Left colon (tissue), 2 donors: Measurements from ENCODE around the gene CACNB3. TPM values are rescaled to one million over a fixed set of nuclear protein-coding genes. Genes with fewer than 3 reads are reported as not detected.
"Not testable (repeated sequence)": the region's sequence is repeated elsewhere in the genome, so short reads cannot be mapped to it uniquely, and the experiment has no call there.

Experiments
- ATAC-seq: fragments of 200-7000 bp; cut with Tn5 transposase; one replicate; pipeline ENCODE4 v1.9.1; 2020; ENCODE audit warnings: mild to moderate bottlenecking, moderate library complexity
- DNase-seq, 2 donors: peaks; one replicate each; pipeline ENCODE4 v3.0.0-alpha.2; 2020
- intact Hi-C, 2 donors: fragments of 100-400 bp; cut with DNase I in 1 of 2; cut with micrococcal nuclease in 1 of 2; formaldehyde crosslinking; loops; one replicate each; pipeline versions ENCODE4 v1.11.2 to v1.14.0; 2022; cut with DNase I, micrococcal nuclease
- total RNA-seq, 2 donors: library from RNA; stranded (reverse); fragmentation: NEBNext Ultra II Directional; extraction: Animal tissue kit (Norgen Biotek cat#: 25700); gene quantifications; one replicate each; pipeline ENCODE4 v1.2.1, GENCODE V29; 2021
- donor health status: DM: no; HTN: no; CAD: no.
- donor health status: DM: yes; HTN: yes; CAD: no.

Gene CACNB3
- total RNA-seq, 2 donors from 2014 or later: 36.0 to 47.9 TPM

DNA sequence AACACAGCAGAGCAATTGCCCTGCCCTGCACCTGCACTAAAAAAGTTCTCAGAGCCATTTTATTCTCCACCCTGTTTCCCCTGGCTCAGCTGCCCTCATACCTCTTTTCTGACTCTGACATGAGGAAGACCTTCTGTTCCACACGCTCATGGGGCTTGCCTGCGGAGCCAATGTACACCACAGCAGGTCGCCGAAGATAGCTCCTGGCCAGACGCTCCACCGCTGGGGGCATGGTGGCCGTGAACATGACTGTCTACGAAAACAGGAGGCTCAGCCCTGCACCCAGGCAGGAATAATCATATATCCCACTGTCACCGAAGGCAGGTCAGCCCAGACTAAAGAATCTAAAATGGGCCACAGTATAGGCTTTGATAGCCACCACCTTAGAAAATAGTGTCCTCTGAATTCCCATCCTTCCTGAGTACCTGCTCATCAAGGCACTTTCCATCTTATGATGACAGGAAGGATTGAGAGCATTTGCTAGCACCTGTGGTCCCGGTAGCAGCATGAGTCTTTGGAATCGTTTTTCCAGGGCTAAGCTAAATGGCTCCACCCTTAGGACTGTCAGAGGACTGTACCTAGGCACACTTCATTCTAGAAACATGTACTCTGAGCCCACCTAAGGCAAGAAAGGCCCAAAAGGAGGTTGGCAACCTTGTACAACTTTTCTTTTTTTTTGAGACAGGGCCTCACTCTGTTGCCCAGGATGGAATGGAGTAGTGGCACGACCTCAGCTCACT, 14.2 kb downstream of the CACNB3 start:
- intact Hi-C loops: no loop called here
- DNase-seq (no peak), ATAC-seq (no peak)

DNA sequence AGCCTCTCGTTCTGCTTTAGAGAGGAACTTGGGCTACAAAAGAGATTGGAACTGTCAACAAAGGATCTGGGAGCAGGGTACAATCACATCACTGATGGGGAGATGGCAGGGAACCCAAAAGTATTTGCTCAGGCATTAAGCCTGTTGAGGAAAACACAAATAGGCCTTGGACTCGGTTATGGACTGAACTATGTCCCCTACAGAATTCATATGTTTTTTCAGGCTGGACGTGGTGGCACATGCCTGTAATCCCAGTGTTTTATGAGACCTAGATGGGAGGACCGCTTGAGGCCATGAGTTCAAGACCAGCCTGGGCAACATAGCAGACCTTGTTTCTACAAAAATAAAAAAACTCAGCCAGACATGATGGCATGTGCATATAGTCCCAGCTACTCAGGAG, 19.8 kb downstream of the CACNB3 start:
- DNase-seq (no peak), ATAC-seq (no peak)
- intact Hi-C loops: no loop called here

DNA sequence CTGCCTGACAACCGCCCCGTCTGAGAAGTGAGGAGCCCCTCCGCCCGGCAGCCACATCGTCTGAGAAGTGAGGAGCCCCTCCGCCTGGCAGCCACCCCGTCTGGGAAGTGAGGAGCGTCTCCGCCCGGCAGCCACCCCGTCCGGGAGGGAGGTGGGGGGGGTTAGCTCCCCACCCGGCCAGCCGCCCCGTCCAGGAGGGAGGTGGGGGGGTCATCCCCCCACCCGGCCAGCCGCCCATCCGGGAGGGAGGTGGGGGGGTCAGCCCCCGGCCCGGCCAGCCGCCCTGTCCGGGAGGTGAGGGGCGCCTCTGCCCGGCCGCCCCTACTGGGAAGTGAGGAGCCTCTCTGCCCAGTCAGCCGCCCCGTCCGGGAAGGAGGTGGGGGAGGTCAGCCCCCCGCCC, 23.7 kb downstream of the CACNB3 start:
- DNase-seq, intact Hi-C loops, ATAC-seq: not testable (repeated sequence)

DNA sequence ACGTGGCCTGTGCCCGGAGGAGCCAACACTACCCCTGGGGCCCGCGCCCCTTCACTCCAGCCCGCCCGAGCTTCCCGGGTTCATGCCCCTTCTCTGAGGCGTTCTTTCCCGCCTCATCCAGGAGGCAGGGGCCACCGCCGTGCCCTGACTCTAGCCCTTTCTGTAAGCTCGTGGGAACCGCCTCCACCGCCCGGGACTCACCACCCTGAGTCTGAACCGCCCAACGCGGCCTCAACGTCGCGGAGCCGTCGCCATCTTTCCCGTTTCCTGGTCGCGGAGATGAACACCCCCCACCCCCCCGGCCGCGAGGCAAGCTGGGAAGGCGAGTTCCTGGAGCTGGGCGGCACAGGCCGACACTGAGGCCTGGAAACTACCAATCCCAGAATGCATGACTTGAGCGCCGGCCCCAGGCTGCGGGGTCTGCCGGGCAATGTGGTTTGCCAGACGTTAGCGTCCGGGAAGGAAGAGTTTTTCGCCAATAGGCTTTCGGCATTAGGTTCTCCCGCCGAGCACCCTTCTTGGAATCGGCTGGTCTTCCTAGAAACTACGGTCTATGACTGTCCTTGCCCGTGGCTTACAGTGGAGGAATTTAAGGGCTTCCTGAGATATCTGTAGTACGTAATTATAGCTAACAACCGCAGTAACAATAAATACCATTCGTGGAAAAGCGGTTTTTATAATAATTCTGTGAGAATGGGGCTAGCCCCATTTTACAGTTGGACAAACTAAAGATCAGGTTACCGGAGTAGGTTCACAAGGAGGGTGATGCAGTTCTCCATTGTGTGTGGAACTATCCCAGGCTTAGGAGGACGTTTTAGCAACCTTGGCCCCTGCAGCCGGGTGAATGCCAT, 33.8 kb downstream of the CACNB3 start, which contains the start of gene DDX23:
Gene DDX23, minus strand, starts transcription at position 281 of the 851 bp plus-strand sequence. CDS start 6,381 bp downstream, outside the sequence.
- ATAC-seq (peak; percentile 95), DNase-seq (peak; percentile 93 to 97)
- intact Hi-C loops: loop anchor here in 1 of 2 donors (2.0 to 10.0 kb wide), 3 partner anchors 39 to 145 kb away; partner anchors contain the start of gene DDN

DNA sequence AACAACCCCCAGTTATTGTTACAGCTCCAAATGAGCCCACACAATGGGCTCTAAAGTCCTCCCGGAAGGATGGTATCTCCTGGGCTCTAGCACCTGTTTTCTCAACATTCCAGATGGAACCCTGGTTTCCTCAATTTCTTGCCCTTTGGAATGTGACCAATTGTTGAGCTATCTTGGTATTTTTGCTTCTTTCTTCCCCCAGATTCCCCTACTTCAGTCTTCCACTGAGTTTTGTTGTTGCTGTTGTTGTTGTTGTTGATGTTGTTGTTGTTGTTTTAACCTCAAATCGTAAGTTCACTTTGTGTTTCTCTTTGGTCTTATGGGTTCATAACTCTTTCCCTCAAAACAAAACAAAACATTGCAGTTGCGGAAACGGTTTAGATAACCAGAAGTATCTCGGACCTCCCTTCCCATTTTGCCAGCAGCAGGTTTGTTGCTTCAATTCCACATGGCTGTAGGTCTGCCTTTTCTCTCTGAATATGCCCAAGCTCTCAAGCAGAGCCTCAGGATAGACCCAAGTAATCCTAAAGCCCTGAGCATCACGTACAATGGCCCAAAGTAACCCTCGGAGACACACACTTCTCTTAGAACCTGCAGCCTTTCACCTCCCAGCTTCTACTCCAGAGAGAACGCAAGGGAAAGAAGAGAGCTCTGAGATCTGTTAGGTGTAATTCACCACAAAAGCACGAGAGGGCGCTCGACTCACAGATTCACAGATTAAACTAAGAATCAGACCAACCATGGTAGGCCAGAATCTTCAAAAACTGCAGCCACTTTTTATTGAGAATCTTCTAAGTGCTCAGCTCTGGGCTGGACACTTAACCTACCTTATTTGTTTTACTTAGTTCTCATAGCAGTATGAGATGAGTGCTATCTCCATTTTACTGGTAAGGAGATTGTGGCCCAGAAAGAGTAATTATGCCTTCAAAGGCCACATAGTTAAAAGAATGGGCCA, 34.7 kb downstream of the CACNB3 start:
- intact Hi-C loops: loop anchor here in 1 of 2 donors (2.0 to 10.0 kb wide), 3 partner anchors 38 to 144 kb away; partner anchors contain the start of gene DDN
- DNase-seq: peak; percentile 80 to 90
- peak; percentile 58 for ATAC-seq

DNA sequence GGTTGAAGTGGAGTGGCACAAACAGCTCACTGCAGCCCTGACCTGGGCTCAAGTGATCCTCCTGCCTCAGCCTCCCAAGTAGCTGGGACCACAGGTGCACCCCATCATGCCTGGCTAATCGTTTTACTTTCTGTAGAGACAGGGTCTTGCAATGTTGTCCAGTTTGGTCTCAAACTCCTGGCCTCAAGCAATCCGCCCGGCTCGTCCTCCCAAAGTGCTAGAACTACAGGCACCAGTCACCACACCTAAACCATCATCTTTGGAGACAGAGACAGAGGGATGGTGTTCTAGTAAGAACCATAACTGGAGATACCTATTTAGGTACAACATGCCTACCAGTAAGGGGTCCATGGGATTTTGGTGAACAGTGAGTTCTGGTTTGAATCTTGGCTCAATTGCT, 36.2 kb downstream of the CACNB3 start:
- DNase-seq (no peak), ATAC-seq (no peak)
- intact Hi-C loops: loop anchor here in 1 of 2 donors (5.0 to 10.0 kb wide), 2 partner anchors 80 to 143 kb away; partner anchors contain the start of gene DDN

DNA sequence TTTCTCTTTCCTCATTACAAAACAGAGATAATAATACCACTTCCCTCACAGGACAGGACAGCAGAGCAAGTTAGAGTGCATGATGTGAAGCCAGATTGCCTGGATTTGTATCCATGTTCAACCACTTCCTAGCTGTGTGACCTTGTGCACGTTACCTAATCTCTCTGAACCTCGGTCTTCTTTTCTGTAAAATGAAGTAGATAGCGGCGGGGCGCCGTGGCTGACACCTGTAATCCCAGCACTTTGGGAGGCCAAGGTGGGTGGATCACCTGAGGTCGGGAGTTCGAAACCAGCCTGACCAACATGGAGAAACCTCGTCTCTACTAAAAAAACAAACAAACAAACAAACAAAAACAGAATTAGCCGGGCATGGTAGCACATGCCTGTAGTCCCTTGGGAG, 36.6 kb downstream of the CACNB3 start:
- not testable (repeated sequence) for DNase-seq, ATAC-seq
- intact Hi-C loops: loop anchor here in 1 of 2 donors (5.0 to 10.0 kb wide), 2 partner anchors 80 to 142 kb away; partner anchors contain the start of gene DDN

DNA sequence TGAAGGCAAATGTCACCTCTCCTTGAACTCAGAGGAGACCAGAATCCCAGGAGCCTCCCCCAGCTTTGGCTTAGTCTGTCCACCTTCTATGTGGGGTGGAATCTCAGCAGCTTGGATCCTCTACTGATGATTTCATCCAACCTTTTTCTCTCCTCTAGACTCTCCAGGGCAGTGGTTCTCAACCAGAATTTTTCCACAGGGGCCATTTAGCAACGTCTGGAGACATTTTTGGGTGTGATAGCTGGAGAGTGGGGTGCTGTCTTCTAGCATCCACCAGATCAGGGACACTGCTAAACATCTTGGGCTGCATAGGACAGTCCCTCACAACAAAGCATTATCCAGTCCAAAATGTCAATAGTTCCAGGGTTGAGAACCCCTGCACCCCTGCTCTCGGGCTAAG, 38.1 kb downstream of the CACNB3 start:
- no peak for DNase-seq
- intact Hi-C loops: loop anchor here in 1 of 2 donors (10.0 kb wide), 1 partner anchor 78 kb away; no protein-coding TSS in a partner anchor
- ATAC-seq: no peak

DNA sequence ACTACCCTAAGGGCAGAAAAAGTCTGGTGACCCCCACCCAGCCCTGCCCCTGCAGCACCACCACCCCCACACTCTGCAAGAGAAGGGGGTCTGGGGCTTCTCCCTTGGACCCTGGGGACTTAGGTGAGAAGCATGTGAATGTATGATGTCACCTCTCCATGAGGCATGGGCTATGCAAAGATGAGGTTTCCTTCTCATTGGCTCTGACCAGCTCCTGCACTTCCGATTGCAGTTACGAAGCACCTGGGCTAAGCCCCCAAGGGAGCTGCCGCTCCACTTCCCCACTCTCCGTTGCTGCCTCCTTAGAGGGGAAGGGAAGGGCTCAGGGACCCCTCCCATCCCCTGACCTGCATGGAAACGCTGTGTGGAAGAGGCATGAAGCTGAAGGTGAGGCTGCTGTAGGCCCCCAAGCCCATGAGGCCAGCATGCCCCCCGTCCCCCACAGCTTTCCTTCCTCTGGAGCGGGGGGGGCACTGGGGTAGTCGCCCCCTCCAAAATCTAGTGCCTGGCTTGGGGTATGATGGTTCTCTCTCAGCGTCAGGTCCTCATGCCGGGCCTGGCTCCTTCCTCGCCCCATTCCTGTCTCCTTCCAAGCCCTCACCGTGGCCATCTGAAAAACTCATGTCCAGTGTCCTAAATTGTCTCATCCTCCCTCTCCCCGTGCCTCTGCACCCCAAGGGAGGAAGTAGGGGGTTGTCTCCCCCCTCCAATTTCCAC, 39.1 kb downstream of the CACNB3 start:
- ATAC-seq: no peak
- intact Hi-C loops: loop anchor here in 1 of 2 donors (10.0 kb wide), 1 partner anchor 77 kb away; no protein-coding TSS in a partner anchor
- DNase-seq: no peak

DNA sequence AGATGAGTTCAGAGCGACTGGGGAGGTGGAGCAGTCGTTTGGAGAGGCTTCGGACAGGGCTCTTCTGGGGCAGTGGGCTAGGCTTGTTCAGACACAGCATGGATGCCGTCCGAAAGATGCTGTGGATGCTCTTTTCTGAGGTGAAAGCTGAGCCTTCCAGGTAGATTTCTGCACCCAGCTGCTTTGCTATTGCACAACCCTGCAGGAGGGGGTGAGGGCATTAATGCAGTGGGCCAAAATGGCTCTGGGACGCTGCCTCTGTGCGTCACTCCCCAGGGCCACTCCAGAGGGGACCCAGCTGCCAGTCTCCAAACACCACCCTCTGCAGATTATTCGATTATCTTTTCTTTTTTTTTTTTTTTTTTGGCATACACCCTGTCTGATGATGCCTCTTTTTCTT, 39.7 kb downstream of the CACNB3 start:
- ATAC-seq (no peak), DNase-seq (no peak)
- intact Hi-C loops: loop anchor here in 1 of 2 donors (10.0 kb wide), 1 partner anchor 77 kb away; no protein-coding TSS in a partner anchor

DNA sequence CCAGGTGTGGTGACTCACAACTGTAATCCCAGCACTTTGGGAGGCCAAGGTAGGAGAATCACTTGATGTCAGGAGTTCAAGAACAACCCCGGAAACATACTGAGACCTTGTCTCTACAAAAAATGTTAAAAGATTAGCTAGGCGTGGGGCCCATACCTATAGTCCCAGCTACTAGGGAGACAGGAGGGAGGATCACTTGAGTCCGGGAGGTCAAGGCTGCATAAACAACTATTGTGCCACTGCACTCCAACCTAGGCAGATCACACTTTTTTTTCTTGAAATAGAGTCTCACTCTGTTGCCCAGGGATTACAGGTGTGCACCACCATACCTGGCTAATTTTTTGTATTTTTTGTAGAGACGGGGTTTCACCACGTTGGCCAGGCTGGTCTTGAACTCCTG, 41.3 kb downstream of the CACNB3 start:
- ATAC-seq (no peak), DNase-seq (no peak)
- intact Hi-C loops: loop anchor here in 1 of 2 donors (10.0 kb wide), 1 partner anchor 75 kb away; no protein-coding TSS in a partner anchor

DNA sequence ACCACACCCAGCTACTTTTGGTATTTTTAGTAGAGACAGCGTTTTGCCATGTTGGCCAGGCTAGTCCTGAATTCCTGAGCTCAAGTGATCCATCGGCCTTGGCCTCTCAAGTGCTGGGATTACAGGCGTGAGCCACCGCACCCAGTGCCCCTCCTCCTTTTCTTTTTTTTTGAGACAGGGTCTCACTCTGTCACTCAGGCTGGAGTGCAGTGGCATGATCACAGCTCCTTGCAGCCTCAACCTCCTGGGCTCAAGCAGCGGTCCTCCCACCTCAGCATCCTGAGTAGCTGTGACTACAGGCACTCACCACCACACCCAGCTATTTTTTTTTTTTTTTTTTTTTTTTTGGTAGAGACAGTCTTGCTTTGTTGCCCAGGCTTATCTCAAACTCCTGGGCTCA, 41.9 kb downstream of the CACNB3 start:
- DNase-seq, intact Hi-C loops, ATAC-seq: not testable (repeated sequence)

DNA sequence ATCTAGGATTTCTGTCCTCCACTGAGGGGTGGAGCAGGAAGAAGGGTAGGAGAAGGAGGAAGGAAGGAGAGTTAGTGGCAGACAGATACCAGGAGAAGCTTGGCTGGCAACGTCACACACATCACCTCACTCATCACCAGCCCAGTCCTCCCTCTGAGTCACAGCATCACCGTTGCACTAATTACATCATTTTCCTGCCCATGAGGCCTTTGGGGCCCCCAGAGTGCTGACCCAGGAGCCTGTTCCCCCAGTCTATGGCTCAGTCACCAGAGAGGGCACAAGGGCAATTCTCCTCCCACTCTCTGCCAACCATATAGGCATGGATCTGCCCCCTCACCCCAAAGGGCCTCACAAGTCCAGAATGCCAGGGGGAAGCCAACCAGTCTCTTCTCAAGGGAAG, 42.8 kb downstream of the CACNB3 start:
- DNase-seq: no peak
- intact Hi-C loops: no loop called here
- ATAC-seq: no peak

DNA sequence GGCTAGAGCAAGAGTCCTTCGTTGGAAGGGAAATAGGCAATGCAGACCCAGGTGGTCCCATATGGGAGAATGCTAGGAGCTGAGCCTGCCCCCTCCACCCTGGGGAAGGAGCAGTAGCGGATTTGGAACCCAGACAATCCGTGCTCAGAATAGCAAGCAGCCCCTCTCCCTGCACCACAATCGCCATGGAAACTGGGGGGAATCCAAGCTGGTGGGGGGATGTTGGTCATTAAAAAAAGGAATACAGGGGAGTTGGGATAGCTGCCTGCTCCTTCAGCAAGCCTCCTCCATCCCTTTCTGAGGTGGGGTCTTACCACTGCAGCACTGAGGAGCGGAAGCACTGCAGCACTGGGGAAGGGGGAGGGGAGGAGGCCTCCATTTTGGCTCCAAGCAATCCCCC, 44.5 kb downstream of the CACNB3 start:
- no peak for ATAC-seq
- DNase-seq: no peak
- intact Hi-C loops: no loop called here

DNA sequence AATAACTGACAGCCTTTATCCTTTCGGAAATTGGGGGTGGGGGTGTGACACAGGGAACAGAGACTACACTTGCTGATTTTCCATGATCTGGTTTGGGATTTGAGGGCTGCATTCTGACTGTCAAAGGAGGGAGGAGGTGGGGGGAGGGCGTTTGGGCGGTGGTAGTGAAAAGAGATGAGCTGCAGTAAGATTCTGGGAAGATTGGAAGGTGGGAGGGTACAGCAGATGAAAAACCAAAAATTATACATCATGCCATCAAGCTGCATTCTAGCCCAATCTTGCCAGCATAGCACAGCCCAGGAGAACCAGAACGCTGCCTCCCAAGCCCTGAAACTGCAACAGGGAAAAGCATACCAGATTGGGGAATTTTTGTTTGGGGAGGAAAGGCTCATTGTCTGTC, 45.0 kb downstream of the CACNB3 start:
- ATAC-seq (no peak), DNase-seq (no peak)
- intact Hi-C loops: no loop called here

DNA sequence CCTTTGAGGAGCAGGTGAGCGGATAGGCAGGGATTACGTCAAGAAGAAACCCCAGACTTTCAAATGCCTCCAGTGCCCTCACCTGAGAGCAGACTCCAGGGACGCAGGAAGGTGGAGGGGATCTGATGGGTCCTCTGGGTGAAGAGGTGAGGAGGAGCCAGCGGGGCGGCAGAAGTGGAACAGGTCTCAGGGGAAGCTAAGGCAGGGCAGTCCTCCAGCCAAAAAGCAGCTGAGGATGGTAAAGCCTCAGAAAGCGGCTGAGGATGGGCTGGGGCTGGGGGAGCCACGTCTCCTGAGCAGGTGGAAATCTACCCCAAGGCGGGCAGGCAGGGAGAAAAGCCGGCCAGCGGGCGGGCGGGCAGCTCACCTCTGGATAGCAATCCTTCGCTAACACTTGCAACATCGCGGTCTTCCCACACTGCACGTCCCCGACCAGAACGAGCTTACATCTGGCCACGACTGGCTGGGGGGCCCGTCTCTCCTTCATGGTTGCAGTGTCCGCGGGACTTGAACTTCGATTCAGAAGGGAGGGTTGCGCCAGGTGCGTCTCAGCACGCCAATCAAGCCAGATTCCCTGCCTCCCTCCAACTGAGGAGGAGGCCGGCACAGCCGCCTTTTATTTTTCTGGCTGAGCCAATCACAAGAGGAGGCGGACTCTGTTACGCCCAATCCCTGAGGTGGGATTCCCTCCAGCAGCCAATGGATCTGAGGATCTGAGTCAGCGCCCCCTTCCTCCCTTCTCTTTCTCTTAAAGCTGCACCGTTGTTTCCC, 47.2 kb downstream of the CACNB3 start, which contains the start of gene RND1:
Gene RND1, minus strand, starts transcription at position 590 of the 771 bp plus-strand sequence. Its CDS starts 103 bp downstream, at position 487.
- intact Hi-C loops: no loop called here
- peak; percentile 87 to 92 for DNase-seq
- ATAC-seq: peak; percentile 94
